ENCODE data around the gene AMIGO3.
"Not testable (repeated sequence)": the region's sequence is repeated elsewhere in the genome, so short reads cannot be mapped to it uniquely, and the experiment has no call there.

AMIGO3 gene

DNA sequence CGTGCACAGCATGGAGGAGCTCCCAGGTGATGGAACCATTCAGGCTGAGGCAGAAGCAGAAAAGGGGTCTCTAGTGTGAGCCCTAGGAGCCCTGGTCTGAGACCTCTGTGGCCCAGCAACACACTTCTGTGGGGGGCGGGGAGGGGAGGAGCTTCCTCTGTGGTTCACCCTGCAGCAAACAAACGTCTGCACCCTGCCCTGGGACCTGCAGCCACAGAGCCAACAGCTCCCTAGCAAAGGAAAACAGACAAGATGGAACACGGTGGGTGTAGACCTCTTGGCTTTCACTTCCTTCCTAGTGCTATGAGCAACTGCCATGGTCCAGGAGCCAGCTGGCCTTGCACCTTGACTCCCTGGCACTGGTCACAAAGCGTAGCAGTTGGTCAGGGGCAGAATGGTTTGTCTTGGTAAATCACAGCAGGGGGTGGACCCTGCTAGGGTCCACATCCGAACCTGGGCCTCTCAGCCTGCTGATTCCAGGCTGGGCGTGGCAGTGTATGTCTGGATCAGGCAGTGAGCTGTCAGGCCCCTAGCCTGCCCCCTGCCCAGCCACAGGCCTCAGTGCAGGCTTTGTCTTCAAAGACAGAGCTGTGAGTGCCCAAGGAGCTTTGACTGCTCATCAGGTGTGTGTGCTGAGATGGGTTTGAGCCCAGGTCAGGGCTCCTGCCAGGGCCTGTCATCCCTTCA is 6.7 kb downstream of the AMIGO3 start:
- no peak overlapping the region for H3K4me3 ChIP-seq (ENCODE audit: low read depth, low read length)

DNA sequence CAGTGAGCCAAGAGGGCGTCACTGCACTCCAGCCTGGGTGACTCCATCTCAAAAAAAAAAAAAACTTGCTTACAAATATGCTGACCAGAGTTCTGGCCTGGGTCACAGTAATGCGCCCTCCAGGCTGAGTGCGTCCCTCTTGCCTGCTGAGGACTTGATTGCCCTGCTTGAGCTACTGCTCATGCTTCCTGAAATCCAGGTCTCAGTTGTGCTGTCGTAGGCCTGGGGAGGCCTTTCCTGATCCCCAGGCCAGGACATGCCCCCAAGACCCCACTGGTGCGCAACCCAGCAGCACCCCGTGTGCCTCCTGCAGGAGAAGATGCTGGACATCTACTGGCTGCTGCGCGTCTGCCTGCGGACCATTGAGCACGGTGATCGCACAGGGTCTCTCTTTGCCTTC is 7.3 kb downstream of the AMIGO3 start:
- no peak overlapping the region for H3K4me3 ChIP-seq (ENCODE audit: low read depth, low read length)

DNA sequence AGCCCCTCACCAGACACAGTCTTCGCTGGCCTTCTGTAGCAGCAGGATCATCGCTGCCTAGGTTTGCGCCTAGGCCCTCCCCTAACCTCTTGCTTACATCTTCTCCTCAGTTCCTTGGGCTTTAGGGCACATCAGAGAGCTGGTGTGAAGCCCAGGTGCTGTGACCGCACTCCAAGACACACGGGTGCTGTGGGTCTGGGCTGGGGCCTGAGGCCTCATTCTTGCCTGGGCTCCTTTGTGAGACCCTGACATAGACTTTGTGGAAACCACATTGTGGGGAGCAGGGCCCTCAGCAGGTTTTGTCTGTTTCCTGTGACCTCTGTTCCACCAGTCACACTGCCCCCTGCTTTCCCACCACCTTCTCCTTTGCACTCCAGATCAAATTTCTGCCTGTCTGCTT is 8.0 kb downstream of the AMIGO3 start:
- H3K4me3 ChIP-seq (ENCODE audit: low read depth, low read length) = no peak overlapping the region

DNA sequence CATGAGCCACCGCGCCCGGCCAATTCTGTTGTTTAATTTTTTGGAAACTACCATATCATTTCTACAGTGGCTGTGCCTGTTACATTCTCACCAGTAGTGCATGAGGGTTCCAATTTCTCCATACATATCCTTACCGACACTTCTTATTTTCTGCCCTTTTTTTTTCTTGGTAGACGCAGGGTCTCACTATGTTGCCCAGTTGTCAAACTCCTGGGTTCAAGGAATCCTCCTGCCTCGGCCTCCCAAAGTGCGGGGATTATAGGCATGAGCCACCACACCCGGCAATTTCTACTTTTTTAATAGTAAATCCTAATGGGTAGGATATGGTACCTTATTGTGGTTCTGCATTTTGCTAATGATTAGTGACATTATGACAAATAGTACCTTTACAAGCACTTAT is 9.6 kb downstream of the AMIGO3 start:
- H3K4me3 ChIP-seq (ENCODE audit: low read depth, low read length) = no peak overlapping the region

DNA sequence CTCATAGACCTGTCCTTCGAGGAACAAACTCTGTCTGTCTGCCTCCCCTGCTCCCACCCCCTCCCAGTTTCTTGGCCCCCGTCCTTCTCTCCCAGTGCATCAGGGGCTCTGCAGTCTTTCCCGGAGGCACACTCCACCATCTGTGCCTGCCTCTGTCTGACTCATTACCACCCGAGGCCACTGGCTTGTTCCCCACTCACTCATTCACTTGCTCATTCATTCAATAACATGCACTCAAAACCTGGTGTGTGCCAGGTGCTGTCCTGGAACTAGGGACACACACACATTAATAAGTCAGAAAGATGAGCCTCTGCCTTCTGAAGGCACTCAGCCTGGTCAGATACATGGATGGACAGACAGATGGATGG is 12.4 kb downstream of the AMIGO3 start:
- H3K4me3 ChIP-seq (ENCODE audit: low read depth, low read length) = no peak overlapping the region

DNA sequence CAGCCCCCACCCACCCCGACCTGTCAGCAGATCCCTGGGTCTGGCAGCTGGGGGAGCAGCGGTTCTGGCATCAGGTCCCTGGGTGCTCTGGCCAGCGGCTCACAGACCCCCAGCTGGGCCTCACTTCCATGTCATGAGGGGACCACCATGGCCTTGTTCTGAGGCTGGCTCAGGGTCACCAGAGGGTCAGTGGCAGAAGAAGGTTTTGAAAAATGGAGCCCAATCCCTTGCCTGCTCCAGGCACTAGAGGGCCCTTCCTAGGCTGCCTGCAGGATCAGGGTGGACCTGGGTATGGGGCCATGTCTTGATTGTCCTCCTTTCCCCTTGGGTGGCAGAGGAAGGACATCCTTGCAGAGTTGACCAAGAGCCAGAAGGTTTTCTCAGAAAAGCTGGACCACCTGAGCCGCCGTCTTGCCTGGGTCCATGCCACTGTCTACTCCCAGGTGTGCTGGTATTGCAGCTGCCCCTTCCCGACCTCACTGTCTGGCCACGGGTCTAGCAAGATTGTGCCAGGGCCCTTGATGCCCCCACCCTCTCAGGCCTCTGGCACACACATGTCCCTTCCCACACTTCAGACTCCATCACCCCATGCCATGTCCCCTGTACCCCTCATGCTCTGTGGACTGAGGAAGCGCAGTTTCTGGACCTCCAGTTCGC is 12.9 kb downstream of the AMIGO3 start:
- no peak overlapping the region for H3K4me3 ChIP-seq (ENCODE audit: low read depth, low read length)

DNA sequence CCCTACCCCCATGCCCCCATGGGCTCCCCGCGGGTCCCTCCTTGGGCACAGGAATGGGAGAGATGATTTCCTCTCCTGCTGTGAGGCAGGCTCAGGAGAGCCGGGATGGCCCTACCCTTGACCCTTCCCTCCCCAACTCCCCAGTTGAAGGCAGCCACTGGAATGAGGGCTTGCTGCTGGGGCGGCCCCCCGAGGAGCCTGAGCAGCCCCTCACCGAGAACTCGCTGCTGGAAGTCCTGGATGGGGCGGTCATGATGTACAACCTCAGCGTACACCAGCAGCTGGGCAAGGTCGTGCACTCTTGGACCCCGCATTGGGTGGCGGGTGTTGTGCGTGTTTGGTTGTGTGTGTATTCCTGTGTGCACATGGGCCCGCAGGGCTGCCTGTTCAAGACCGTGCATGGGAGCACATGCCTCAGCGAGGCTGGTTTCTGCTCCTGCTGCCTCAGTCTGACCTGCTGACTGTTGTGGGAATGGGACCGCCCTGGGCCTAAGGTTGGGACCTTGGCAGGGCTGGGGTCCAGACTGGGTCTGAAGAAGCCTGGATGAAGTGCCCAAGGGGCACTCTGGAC is 14.0 kb downstream of the AMIGO3 start:
- no peak overlapping the region for H3K4me3 ChIP-seq (ENCODE audit: low read depth, low read length)

DNA sequence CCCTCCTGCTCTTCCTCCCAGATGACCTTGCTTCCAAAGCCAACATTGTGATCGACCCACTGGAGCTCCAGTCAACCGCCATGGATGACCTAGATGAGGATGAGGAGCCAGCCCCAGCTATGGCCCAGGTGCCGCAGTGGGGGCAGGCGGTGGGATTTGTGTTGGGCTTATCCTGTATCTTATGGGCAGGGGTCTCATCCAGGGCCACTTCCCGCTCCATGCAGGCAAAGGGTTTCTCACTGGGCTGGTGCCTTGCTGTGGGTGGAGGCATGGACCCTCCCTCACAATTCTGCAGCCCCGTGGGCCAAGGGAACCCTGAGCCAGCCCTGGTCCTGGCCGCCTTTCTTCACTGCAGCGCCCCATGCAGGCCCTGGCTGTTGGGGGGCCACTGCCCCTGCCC is 14.9 kb downstream of the AMIGO3 start:
- H3K4me3 ChIP-seq (ENCODE audit: low read depth, low read length) = no peak overlapping the region

DNA sequence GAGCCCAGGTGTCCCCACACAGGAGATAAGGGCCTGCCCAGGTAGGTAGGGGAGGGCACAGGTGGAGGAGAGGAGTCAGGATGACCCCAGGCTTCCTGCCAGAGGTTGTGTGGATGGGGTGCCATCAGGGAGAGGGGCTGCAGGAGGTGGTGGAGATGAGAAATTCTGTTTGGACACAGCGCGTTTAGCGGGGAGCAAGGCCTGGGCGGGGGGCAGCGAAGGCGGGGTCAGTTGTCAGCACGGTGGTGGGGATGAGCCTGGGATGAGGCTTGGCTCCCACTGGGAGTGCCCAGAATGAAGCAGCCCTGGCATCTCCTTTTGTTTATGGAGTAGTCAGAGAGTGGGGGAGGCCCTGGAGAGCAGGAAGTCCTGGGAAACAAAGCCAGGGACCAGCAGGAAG is 15.5 kb downstream of the AMIGO3 start:
- no peak overlapping the region for H3K4me3 ChIP-seq (ENCODE audit: low read depth, low read length)

DNA sequence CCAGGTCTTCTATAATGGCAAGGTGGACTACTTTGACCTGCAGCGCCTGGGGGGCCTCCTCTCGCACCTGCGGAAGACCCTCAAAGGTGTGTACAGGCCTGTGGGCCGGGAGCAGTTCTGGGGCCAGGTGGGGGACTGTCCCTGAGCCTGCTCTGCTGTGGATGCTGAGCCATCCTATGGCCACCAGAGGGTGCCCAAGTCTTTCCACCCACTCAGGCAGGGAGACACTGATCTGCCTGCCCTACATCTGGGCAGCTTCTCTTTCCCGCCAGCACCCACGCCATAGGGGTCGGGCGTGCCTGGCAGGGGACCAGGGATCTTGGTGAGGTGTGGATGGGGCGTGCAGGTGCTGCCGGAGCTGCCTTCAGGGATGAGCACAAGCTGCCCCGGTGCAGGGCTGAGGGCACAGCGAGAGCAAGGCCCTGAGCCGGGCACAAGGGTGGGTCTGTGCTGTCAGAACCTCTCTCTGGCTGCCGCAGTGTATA is 16.0 kb downstream of the AMIGO3 start:
- H3K4me3 ChIP-seq (ENCODE audit: low read depth, low read length) = no peak overlapping the region

DNA sequence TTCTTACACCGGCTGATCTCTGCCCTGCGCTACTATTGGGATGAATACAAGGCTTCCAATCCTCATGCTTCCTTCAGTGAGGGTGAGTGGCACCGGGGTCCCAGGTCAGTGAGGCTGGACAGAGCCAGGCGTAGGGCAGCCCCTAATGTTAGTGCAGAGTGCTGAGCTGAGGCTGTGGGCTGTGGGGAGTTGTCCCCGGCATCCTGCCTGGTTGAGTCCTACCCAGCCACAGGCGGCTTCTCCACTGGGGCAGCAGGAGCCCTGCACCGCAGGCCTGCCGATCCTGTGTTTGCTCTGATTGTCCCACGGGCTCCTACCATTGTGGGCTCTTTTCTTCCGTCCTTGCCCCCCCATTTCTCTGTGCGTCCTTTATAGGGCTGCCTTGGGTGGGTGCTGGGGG is 16.8 kb downstream of the AMIGO3 start:
- no peak overlapping the region for H3K4me3 ChIP-seq (ENCODE audit: low read depth, low read length)

DNA sequence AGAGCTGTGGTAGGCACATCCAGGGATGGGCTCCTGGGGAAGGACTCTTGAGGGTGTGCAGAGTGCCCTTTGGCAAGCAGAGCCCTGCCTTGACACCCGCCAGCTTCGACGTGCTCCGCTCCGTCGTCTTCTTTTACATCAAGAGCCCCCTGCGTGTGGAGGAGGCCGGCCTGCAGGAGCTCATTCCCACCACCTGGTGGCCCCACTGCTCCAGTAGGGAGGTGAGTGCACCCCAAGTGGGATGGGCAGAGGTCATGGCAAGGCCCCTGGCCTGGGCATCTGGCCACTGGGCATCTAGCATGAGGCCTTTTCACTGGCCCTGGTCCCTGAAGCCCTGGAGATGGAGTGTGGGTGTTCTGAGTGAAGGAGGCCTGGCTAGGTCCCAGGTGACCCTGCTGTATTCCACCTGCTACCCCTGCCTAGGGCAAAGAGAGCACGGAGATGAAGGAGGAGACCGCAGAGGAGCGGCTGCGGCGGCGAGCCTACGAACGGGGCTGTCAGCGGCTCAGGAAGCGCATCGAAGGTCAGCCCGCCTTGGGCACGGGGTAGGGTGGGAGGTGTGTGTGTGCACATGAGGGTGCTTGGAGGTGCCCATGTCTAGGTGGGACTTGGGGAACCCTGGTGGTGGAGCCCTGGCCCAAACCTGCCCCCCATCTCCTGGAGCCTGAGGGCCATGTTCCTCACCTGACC is 18.0 kb downstream of the AMIGO3 start:
- no peak overlapping the region for H3K4me3 ChIP-seq (ENCODE audit: low read depth, low read length)

DNA sequence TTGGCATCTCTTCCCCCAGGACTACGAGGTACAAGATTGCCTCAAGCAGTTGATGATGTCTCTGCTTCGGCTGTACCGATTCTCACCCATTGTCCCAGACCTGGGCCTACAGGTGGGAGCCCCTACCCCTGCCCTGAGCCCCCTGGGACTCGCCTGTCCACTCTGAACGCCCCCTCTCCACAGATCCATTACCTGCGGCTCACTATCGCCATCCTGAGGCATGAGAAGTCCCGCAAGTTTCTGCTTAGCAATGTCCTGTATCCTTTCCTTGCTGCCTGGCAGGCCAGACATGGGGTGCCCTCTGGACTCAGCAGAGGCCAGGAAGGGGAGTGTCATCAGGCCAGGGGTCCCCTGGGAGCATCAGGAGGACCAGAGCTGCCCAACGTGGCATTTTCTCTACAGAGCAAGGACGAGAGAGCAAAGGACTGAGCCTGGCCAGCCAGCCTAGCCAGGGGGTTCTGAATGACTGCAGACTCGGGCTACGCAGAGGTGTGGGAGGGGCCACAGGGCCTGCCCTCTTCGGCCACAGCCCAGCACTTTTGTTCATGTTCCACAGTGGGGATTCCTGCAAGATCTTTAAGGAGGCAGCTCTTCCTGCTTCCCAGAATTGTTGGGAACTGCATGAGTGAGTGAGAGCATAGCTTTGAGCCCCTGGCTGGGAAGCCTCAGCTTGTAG is 18.9 kb downstream of the AMIGO3 start:
- H3K4me3 ChIP-seq (ENCODE audit: low read depth, low read length) = no peak overlapping the region

DNA sequence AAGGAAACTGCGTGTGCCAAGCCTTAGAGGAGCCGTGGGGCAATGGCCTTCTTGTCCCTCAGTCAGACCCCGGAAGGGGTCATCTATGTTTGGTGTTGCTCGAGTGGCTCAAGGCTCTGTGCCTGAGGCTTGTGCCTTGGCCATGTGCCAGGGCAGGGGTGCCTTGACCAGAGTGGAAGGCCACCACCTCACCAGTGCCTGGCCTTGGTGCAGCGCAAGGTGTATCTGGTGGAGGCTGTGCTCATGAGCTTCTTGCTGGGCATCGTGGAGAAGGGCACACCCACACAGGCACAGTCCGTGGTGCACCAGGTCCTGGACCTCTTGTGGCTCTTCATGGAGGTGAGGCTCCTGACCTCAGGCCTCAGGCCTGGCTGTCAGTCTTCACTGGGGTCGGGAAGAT is 19.5 kb downstream of the AMIGO3 start:
- H3K4me3 ChIP-seq (ENCODE audit: low read depth, low read length) = no peak overlapping the region

DNA sequence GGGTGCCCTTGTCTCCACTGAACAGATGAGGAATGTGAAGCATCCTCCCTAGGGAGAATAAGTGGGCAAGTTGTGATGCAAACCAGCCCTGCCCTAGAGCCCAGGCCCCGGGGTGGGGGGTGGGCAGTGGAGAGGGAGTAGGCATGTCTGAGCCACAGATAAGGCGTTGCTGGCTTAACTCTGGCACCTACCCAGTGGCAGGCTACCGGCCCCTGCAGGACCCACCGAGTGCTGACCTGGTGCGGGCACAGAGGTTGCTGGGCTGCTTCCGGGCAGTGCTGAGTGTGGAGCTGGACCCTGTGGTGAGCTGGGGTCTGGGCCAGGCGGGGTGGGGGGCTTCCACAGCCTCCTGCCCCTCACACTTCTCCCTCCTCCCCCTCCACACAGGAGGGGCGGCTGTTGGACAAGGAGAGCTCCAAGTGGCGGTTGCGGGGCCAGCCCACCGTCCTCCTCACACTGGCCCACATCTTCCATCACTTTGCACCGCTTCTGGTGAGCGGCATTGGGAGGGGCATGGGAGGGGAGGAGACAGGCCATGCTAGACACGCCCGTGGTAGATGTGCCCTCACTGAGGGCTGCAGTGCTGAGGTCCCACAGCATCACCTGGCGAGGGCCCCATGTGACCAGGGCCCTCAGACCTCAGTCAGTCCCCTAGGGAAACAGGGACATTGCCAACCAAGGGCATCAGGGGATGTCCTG is 20.1 kb downstream of the AMIGO3 start:
- H3K4me3 ChIP-seq (ENCODE audit: low read depth, low read length) = no peak overlapping the region

DNA sequence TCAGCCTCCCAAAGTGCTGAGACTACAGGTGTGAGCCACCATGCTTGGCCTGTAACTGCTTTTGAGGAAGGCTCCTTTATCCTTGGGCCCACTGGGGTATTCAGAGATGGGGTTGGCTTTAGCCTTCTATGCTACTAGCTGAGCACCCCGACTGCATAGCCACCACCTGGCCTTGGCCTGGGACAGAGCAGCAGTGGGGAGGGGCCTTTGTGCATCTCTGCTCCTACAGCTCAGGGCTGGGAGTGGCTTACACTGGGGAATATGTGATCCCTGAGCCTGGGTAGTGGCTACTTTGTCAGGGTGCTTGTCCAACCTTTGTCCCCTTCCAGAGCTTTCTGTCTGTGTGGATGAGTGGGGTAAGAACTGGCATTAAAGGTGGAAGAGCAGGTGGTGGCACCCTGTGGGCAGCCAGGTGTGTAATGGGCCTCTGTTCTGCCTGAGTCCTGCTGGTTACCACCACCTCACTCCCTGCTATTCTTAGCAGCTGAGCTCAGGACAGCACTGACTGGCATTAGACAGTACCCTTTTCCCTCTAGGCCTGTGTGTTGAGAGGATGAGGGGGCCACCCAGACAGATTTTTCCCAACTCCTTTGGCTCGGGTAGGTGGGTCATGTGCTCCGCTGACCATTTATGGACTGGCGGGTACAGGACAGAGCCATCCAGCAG is 24.0 kb downstream of the AMIGO3 start:
- H3K4me3 ChIP-seq (ENCODE audit: low read depth, low read length) = not testable (repeated sequence)

DNA sequence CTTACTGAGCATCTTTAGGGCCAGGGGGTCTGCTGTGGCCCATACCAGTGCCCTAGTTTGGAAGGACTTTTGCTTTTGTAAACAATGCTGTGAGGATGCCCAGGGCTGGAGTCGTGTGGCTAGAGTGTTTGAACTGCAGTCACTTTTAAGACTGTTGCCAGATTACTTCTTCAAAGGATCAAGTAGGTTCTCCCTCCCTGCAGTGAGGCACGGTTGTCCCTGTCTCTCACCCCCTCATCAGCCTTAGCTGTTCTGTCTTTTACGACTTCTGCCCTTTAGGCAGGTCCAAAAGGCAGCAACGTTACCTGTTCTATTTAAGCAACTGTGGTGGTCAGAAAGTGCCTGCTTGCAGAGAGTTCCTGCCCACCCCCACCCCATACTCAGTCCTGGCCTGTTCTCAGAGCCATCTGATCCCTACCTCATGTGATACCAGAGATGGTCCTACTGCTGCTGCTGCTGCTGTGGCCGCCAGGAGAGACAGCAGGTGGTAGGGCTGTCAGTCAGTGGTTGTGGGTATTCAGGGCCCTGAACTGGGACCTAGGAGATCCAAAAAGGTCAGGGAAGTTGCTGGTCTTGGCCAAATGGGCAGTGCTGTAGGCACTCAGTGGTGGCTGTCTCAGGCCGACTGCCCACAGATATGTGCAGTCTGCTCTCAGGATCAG is 24.9 kb downstream of the AMIGO3 start:
- H3K4me3 ChIP-seq (ENCODE audit: low read depth, low read length) = not testable (repeated sequence)

DNA sequence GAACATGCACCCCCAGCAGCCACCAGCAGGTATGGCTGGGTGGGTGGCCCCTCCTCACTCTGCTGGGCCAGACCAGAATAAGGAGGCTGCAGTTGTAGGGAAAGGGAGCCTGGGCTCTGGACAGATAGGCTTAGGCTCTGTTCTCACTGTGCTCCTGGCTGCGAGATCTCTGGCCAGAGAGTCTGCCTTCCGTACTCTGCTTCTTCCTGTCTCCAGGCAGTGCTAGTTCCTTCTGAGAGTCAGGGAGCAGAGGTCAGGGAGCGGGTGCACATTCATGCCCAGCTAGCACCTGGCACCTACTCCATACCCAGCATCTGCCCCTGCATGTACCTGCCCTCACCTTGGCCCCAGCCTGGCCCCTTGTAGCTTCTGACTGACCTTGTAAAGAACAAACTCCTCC is 28.0 kb downstream of the AMIGO3 start:
- H3K4me3 ChIP-seq (ENCODE audit: low read depth, low read length) = not testable (repeated sequence)

DNA sequence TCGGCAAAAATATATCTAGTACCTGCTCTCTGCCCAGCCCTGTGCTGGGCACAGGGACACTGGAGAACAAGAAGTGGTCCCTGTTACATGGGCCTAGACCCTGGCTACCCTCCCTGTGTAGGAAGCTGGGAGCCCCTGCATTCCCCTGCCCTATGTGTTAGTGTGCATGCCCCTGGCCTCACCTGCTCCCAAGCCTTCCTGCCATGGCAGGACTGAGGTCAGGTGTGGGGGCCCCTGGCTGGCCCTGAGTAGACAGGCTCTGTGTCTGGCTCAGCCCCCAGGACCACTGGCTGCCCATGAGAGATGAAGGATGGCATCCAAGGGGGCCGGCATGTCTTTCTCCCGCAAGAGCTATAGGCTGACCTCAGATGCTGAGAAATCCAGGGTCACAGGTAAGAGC is 28.6 kb downstream of the AMIGO3 start:
- not testable (repeated sequence) for H3K4me3 ChIP-seq (ENCODE audit: low read depth, low read length)
